ENCODE data around the gene GANAB.

GRCh38 chr11:62627713-62628112 lies 18.7 kb downstream of the GANAB start:
- TF ChIP-seq EZH2 (IDR thresholded peaks at IDR 0.05; ENCODE audit: low read depth, unreplicated experiment) (no peak), CTCF (conservative IDR thresholded peaks at IDR 0.05; ENCODE audit: low read depth in 2 of 2) (no peak), CREB1 (CRISPR knock-in tag; IDR thresholded peaks at IDR 0.05; ENCODE audit: low read depth) (no peak), EZH2phosphoT487 (IDR thresholded peaks at IDR 0.05; ENCODE audit: unreplicated experiment) (no peak), REST (IDR thresholded peaks at IDR 0.05; ENCODE audit: unreplicated experiment) (no peak), POLR2AphosphoS5 (IDR thresholded peaks at IDR 0.05; ENCODE audit: low read depth) (no peak), ETS1 (IDR thresholded peaks at IDR 0.05) (no peak), ZNF462 (CRISPR knock-in tag; IDR thresholded peaks at IDR 0.05) (no peak), ZNF114 (CRISPR knock-in tag; IDR thresholded peaks at IDR 0.05) (no peak)

Data from GM23338 (cell line).